GM12891 (cell line): ENCODE results near the gene CS.

Experiments
- POLR2AphosphoS5 ChIP-seq: IDR thresholded peaks from 2 replicates; pipeline ENCODE4 v1.6.1; 2011; ENCODE audit warnings: low read depth, low read length, control low read depth
- TAF1 ChIP-seq: IDR thresholded peaks from 2 replicates; pipeline ENCODE4 v1.6.1; 2011; ENCODE audit warnings: low read depth, low read length, control low read depth

DNA sequence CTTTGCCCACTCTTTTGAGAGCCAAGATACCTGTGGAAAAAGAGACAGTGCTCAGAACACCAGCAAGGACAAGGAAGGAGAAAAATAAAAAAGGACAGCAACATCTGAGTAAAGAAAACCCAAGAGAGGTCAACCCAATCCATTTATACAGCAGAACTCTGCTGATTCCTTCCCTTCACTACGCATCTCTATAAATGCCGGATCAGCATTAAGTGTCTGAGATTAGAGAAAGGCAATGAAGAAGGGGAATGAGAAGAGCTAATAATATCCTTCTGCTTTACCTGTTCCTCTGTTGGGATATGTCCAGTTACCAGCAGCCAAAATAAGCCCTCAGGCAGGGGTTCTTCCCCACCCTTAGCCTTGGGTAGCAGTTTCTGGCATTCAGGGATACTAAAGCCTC lies 17.6 kb downstream of the CS start:
- TF ChIP-seq POLR2AphosphoS5 (no peak), TAF1 (no peak)
